ENCODE data around the gene GALE.

Gene GALE

DNA sequence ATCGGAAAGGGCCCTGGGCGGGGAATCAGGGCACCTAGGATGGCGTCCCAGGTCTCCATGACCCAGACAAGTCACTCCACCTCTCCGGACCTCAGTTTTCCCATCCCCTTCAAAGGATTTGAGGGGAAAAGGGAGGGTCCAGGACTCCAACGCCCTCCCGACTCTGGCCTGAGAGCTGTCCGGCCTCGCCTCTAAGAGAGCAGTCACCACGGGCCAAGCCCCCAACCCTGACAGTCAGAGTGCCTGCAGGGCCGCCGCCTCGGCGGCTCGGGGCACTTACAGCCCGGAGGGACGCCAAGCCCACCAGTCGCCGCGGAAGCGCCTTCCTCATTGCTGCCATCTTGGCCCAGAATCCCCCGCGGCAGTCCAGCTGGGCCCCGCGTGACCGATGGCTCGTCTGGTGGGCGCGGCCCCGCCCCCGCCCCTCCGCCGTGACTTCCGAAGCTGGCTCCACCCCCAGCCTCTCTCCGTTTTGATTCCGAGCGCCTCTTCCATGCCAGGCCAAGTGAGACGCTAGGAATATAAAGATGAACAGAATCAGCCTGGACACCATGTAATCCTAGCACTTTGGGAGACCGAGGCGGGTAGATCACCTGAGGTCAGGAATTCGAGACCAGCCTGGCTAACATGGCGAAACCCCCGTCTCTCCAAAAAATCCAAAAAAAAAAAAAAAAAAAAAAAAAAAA, 24.7 kb upstream of the GALE start, which contains the start of gene HMGCL:
Gene HMGCL (minus strand): TSS at position 354 of the 686 bp plus-strand sequence. CDS start 14 bp downstream, at position 340.
- Mint-ChIP-seq H3K36me3 (ENCODE audit: low read depth) (peaks cover 2% of the 10 kb centered on the region), H3K27me3 (ENCODE audit: low read depth) (no peaks in the 10 kb centered on the region)

DNA sequence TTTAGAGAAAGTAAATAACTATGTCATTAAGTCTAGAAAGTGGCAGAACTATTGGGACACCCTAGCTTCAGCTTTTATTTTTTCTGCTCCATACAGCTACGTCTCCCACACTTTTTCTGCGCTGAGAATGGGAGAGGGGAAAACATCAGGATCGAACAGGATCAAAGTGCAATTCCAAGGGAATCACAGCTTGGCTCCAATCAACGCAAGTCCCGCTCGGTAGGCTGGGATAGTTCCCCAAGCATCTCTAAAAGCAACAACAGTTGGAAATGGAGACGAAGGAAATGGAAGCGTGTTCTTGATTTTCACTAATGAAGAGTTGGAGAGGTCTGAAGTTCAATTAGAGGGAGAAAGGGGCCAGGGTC, 24.1 kb upstream of the GALE start:
- Mint-ChIP-seq H3K27ac (peak overlapping the region; percentile 90), H3K4me3 (peak overlapping the region; percentile 94), H3K4me1 (ENCODE audit: low read depth) (peaks cover 15% of the 10 kb centered on the region), H3K9me3 (no peaks in the 10 kb centered on the region), H3K27me3 (ENCODE audit: low read depth) (no peaks in the 10 kb centered on the region), H3K36me3 (ENCODE audit: low read depth) (peaks cover 2% of the 10 kb centered on the region)
- DNase-seq (ENCODE audit: low spot score) = no peak

More for the DNA sequence above, 24.7 kb upstream of the GALE start, which contains the start of gene HMGCL:
- peak; percentile 87 for DNase-seq (ENCODE audit: low spot score)
- Mint-ChIP-seq H3K9me3 (no peaks in the 10 kb centered on the region), H3K4me1 (ENCODE audit: low read depth) (peaks cover 15% of the 10 kb centered on the region), H3K27ac (peak within 1 kb of the TSS; percentile 90), H3K4me3 (peak within 1 kb of the TSS; percentile 94)

DNA sequence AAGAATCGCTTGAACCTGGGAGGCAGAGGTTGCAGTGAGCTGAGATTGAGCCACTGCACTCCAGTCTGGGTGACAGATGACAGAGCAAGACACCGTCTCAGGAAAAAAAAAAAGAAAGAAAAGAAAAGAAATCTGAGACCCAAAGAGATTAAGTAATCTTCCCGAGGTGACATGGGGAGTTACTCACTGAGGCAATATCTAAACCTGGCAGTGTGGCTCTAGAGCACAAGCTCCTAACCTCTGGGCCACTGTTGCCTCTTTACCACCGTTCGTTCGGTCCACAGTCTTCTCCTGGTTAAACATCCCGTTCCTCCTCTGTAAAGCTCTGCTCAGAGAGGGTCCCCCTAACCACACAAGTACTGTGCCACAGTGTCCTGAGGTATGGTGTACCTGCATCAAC, 23.2 kb upstream of the GALE start:
- H3K4me1 Mint-ChIP-seq (ENCODE audit: low read depth) = peaks cover 15% of the 10 kb centered on the region
- H3K27ac Mint-ChIP-seq = peak overlapping the region; percentile 60
- H3K4me3 Mint-ChIP-seq = peak overlapping the region; percentile 94
- H3K36me3 Mint-ChIP-seq (ENCODE audit: low read depth) = peaks cover 2% of the 10 kb centered on the region
- no peaks in the 10 kb centered on the region for H3K9me3 Mint-ChIP-seq
- no peak for DNase-seq (ENCODE audit: low spot score)
- no peaks in the 10 kb centered on the region for H3K27me3 Mint-ChIP-seq (ENCODE audit: low read depth)

DNA sequence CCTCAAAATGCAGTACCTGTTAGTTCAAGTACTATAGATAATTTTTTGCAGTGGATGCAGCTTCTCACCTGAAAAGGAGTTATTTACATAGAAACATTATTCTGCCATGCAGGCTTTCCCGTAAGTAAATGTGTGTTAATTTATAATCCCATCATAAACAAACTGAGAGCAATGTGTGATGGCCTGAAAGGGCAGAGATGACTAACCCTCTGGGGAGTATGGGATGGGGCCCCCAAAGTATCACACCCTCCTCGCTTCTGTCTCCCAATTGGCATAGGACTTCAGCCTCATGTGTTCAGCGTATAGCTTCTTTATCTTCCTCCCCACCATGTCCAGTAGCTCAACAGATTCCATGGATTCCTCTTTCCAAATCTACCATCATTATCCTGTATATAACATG, 17.1 kb upstream of the GALE start:
- peaks cover under 1% of the 10 kb centered on the region for H3K36me3 Mint-ChIP-seq (ENCODE audit: low read depth)
- H3K4me3 Mint-ChIP-seq = no peak overlapping the region

DNA sequence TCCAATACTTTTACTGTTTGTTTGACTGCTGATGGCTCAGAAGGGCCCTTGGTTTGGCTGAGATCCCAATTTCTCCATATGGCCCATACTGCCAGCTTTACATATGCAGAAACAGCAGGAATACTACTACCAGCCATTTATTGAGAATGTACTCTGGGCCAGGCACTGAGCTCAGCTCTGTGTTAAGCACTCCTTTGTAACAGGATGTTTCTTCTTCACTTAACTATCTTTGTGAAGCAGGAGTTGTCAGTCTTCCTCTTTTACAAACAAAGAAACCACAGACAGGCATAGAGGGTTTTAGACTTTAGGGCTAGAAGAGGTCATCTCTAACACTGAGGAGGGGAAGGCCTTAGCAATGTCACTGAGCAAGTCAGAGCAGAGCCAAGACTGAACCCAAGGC, 16.4 kb upstream of the GALE start:
- Mint-ChIP-seq H3K27ac (no peak overlapping the region), H3K9me3 (no peaks in the 10 kb centered on the region), H3K4me1 (ENCODE audit: low read depth) (no peaks in the 10 kb centered on the region), H3K36me3 (ENCODE audit: low read depth) (peaks cover 4% of the 10 kb centered on the region), H3K4me3 (no peak overlapping the region), H3K27me3 (ENCODE audit: low read depth) (no peaks in the 10 kb centered on the region)
- DNase-seq (ENCODE audit: low spot score) = no peak

More for the DNA sequence above, 17.1 kb upstream of the GALE start:
- Mint-ChIP-seq H3K9me3 (no peaks in the 10 kb centered on the region), H3K27me3 (ENCODE audit: low read depth) (no peaks in the 10 kb centered on the region), H3K4me1 (ENCODE audit: low read depth) (peaks cover 2% of the 10 kb centered on the region), H3K27ac (no peak overlapping the region)
- DNase-seq (ENCODE audit: low spot score) = no peak

DNA sequence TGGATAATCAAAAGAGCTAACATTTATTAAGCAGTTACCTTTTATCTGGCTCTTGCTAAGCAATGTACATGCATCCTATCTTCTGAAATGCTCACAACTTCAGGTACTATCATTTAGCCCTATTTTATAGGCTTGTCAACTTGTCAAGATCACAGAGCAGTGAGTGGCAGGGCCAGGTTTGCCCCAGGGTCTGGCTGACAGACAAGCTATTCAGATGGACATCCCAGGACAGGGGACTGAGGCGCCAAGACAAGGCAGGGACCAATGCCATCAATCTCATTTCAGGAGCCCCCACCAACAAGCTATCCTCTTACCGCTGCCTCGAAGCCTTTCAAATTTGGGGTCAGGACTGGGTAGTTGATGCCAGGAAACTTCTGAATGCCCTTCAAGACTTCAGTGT, 15.8 kb upstream of the GALE start:
- no peak for DNase-seq (ENCODE audit: low spot score)
- H3K4me3 Mint-ChIP-seq = no peak overlapping the region
- H3K36me3 Mint-ChIP-seq (ENCODE audit: low read depth) = peaks cover 4% of the 10 kb centered on the region
- no peak overlapping the region for H3K27ac Mint-ChIP-seq
- no peaks in the 10 kb centered on the region for H3K27me3 Mint-ChIP-seq (ENCODE audit: low read depth)
- no peaks in the 10 kb centered on the region for H3K9me3 Mint-ChIP-seq
- no peaks in the 10 kb centered on the region for H3K4me1 Mint-ChIP-seq (ENCODE audit: low read depth)

DNA sequence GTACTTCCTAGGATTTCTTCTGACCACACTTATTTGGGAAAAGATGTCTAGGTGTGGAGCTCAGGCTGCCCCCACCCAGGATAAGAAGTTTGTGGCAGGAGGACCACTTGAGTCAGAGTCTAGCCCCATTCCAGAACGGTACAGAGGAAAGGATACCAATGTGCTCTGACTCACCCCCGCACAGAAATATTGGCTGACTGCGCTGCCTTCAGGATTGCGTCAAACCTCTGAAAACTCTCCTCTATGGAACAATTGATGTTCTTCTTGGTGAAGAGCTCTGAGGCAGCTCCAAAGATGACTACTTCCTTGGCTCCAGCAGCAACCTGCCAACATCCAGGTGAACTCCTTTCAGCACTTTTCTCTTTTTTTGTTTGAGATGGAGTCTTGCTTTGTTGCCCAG, 13.5 kb upstream of the GALE start:
- H3K4me3 Mint-ChIP-seq = no peak overlapping the region
- peaks cover 6% of the 10 kb centered on the region for H3K36me3 Mint-ChIP-seq (ENCODE audit: low read depth)
- peaks cover 7% of the 10 kb centered on the region for H3K4me1 Mint-ChIP-seq (ENCODE audit: low read depth)

DNA sequence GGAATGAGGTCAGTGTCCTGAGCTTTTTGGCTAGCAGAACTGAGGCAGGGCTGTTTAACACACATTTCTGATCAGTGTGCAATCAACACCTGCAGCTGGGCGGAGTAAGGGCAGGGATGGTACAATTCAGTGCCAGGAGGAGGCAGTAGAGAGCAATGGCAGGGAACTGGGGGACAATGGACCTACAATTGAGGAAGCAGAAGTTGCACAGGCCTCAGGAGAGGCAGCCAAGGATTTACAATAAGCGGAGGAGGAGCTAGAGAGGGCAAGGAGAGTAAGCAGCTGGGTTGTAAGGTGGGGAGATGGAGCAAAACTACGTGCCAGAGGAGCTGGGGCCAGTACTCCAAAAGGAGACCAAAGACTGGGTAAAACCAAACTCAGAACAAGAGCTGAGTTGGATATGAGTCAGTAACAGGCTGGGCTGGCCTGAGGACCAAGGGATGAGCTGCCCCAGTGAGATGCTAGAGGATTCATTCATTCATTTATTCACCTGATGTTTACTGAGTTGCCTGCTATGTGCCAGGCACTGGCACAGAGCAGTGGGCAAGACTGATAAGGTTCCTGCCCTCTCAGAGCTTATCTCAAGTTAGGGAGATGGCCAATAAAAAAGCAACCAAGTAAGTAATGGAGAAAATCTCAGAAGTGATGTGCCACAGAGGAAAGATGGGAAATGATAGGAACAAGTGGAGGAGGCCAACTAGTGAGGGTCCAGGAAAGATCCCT, 10.4 kb upstream of the GALE start:
- Mint-ChIP-seq H3K36me3 (ENCODE audit: low read depth) (peaks cover 10% of the 10 kb centered on the region), H3K27ac (peak overlapping the region; percentile 22), H3K4me3 (no peak overlapping the region), H3K9me3 (no peaks in the 10 kb centered on the region), H3K27me3 (ENCODE audit: low read depth) (no peaks in the 10 kb centered on the region), H3K4me1 (ENCODE audit: low read depth) (peaks cover 10% of the 10 kb centered on the region)
- peak; percentile 37 for DNase-seq (ENCODE audit: low spot score)

More for the DNA sequence above, 13.5 kb upstream of the GALE start:
- DNase-seq (ENCODE audit: low spot score) = no peak
- no peaks in the 10 kb centered on the region for H3K27me3 Mint-ChIP-seq (ENCODE audit: low read depth)
- no peaks in the 10 kb centered on the region for H3K9me3 Mint-ChIP-seq
- H3K27ac Mint-ChIP-seq = no peak overlapping the region

DNA sequence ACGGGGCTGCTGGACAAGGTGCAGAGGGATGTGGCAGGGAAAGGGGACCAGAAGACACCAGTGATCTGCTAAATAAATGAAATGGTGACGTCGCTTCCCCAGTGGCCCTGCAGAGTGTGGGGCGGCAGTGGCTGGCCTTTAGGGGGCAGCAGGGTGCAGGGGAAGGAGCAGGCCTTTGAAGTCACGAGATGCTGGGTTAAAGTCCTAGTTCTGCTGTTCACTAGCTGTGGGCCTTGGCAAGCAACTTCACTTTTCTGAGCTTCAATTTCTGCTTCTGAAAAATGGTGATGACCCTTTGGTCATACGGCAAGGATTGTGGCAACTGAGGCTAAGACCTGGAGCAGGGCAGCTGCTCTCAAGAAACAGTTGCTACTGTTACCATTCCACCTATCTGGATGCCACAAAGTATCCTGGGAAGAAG, 9.2 kb upstream of the GALE start:
- H3K9me3 Mint-ChIP-seq = no peaks in the 10 kb centered on the region
- peak; percentile 67 for DNase-seq (ENCODE audit: low spot score)
- H3K4me3 Mint-ChIP-seq = no peak overlapping the region
- peaks cover 10% of the 10 kb centered on the region for H3K36me3 Mint-ChIP-seq (ENCODE audit: low read depth)
- H3K27me3 Mint-ChIP-seq (ENCODE audit: low read depth) = no peaks in the 10 kb centered on the region
- H3K27ac Mint-ChIP-seq = peak overlapping the region; percentile 41
- H3K4me1 Mint-ChIP-seq (ENCODE audit: low read depth) = peaks cover 10% of the 10 kb centered on the region

DNA sequence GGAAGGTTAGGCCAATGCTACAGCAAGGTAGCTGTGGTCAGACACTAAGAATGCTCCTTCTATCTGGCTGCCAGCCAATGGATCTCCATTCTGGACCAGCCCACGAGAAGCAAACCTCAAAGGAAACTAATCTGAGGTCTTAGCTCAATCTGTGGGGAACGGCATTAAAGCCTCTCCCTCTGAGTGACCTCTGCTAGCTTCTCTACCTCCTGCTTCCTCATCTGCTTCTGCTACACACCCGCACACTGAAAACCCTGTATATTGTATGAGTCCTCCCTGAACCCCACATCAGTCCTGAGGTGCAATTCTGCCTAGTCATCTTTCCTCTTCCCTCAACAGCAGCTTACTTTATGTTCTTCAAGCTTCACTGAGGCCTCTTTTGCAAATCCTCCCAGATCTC, 6.9 kb upstream of the GALE start:
- Mint-ChIP-seq H3K4me3 (no peak overlapping the region), H3K27ac (peak overlapping the region; percentile 9), H3K36me3 (ENCODE audit: low read depth) (peaks cover 7% of the 10 kb centered on the region), H3K9me3 (no peaks in the 10 kb centered on the region), H3K4me1 (ENCODE audit: low read depth) (peaks cover 10% of the 10 kb centered on the region), H3K27me3 (ENCODE audit: low read depth) (no peaks in the 10 kb centered on the region)
- no peak for DNase-seq (ENCODE audit: low spot score)

DNA sequence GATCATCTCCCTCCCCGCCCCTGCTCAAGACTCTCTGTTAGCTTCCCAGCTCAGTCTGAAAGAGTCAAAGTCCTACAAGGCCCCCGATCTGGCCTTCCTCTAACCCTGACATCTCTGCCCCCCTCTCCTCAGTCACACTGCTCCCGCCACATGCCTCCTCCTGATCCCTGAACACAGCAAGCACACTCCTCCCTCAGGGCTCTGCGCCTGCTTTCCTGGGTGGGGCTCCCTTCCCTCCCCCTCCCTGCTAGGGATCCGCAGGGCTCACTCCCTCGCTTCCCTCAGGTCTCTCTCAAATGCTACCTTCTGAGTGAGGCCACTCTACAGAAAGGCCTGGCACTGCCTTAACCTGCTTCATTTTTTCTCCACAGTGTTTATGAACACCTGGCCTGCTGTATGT, 5.7 kb upstream of the GALE start:
- H3K36me3 Mint-ChIP-seq (ENCODE audit: low read depth) = peaks cover 6% of the 10 kb centered on the region
- H3K4me1 Mint-ChIP-seq (ENCODE audit: low read depth) = peaks cover 13% of the 10 kb centered on the region
- DNase-seq (ENCODE audit: low spot score) = no peak
- no peak overlapping the region for H3K27ac Mint-ChIP-seq
- no peaks in the 10 kb centered on the region for H3K27me3 Mint-ChIP-seq (ENCODE audit: low read depth)
- no peaks in the 10 kb centered on the region for H3K9me3 Mint-ChIP-seq
- no peak overlapping the region for H3K4me3 Mint-ChIP-seq

DNA sequence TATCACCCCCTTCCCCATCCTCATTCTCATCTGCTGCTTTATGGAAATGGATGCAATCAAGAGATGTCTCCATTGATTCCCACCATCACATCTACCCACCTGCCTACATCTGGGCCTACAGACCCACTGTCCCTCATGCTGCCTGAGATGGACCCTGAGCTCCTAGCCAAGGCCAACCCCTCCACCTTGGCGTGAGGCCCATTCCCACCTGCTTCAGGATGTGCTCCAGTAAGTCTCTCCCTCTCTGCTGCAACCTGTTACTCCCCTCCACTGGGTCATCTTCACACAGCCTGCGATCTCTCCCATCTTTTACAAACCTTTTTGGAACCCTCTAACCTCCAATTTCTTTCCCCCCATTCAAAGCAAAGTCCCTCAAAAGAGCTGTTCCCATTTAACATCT, 4.5 kb upstream of the GALE start:
- peak overlapping the region; percentile 49 for H3K27ac Mint-ChIP-seq
- no peaks in the 10 kb centered on the region for H3K27me3 Mint-ChIP-seq (ENCODE audit: low read depth)
- peaks cover 4% of the 10 kb centered on the region for H3K36me3 Mint-ChIP-seq (ENCODE audit: low read depth)
- H3K4me1 Mint-ChIP-seq (ENCODE audit: low read depth) = peaks cover 11% of the 10 kb centered on the region
- H3K4me3 Mint-ChIP-seq = no peak overlapping the region
- no peak for DNase-seq (ENCODE audit: low spot score)
- H3K9me3 Mint-ChIP-seq = no peaks in the 10 kb centered on the region

DNA sequence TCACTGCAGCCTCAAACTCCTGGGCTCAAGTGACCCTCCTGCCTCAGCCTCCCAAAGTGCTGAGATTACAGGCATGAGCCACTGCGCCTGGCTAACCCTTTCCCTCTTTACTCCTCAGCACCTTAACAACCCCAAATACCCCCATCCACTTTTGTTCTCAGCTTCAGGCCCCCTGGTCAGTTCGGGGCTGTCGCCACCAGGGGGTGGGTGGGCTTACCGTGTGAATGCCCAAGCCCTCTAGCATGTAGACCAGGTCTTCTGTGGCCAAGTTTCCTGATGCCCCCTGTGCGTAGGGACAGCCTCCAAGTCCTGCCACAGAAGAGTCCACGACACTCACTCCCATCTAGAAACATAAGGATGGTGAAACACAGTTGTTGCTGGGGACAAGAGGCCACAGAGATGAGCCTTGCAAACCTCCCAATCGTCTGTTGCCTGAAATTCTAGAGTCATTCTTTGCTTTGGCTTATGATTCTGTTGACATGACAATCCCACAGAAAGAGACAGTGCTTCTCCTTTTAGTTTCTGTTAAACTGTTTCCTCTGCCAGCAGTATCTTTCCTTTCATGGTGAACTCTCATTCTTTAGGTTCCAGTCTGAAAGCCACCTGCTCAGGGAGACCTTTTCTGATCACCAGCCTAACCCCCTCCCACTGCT, 3.8 kb upstream of the GALE start:
- H3K4me3 Mint-ChIP-seq = no peak overlapping the region
- no peaks in the 10 kb centered on the region for H3K9me3 Mint-ChIP-seq
- peak overlapping the region; percentile 8 for H3K27ac Mint-ChIP-seq
- H3K36me3 Mint-ChIP-seq (ENCODE audit: low read depth) = peaks cover 4% of the 10 kb centered on the region
- H3K4me1 Mint-ChIP-seq (ENCODE audit: low read depth) = peaks cover 13% of the 10 kb centered on the region
- no peaks in the 10 kb centered on the region for H3K27me3 Mint-ChIP-seq (ENCODE audit: low read depth)
- DNase-seq (ENCODE audit: low spot score) = no peak

DNA sequence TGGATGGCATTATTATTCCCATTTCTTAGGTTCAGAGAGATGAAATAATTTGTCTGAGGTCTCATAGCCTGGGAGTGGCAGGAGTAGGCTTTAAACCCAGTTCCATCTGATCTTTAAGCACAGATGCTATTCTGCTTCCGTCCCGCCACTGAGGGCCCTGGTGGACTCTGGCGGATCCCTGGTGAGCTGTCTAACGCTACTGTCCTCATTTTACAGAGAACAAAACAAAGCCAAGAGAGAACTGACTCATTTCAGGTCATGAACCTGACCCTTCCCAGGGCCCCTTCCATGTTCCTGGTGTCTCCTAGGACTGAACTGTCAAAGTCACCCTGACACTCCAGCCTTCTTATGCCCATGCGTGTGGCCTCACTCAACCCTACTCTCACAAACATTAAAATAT, 3.1 kb upstream of the GALE start:
- Mint-ChIP-seq H3K4me3 (no peak overlapping the region), H3K9me3 (no peaks in the 10 kb centered on the region), H3K27ac (no peak overlapping the region), H3K36me3 (ENCODE audit: low read depth) (peaks cover 5% of the 10 kb centered on the region), H3K27me3 (ENCODE audit: low read depth) (no peaks in the 10 kb centered on the region), H3K4me1 (ENCODE audit: low read depth) (peaks cover 16% of the 10 kb centered on the region)
- no peak for DNase-seq (ENCODE audit: low spot score)
